GM12874 (cell line): ENCODE measurements around the gene TBX21.

Experiments
- CTCF ChIP-seq: IDR thresholded peaks from 2 replicates; pipeline ENCODE4 v1.5.1; 2011; ENCODE audit warnings: low read depth, mild to moderate bottlenecking, control low read depth, low read length, moderate library complexity; ENCODE audit not compliant: insufficient read depth

TBX21 gene

GRCh38 chr17:47717261-47717697 is 15.8 kb upstream of the TBX21 start:
- TF ChIP-seq CTCF: peak; percentile 58

- no peak for TF ChIP-seq CTCF
Observed at GRCh38 chr17:47717979-47718621, 14.9 kb upstream of the TBX21 start.

- no peak for TF ChIP-seq CTCF
Observed at GRCh38 chr17:47718634-47719405, 14.2 kb upstream of the TBX21 start.

GRCh38 chr17:47719411-47720152 is 13.5 kb upstream of the TBX21 start:
- TF ChIP-seq CTCF: no peak

GRCh38 chr17:47720196-47720595 is 12.8 kb upstream of the TBX21 start:
- TF ChIP-seq CTCF: no peak

GRCh38 chr17:47720754-47721533 is 12.1 kb upstream of the TBX21 start:
- TF ChIP-seq CTCF: no peak
